HepG2 (cell line): ENCODE measurements around the gene LHPP. TPM values are rescaled to one million over a fixed set of nuclear protein-coding genes. Genes with fewer than 3 reads are reported as not detected.

Source experiments
- BCL3 ChIP-seq: sonication (generic); formaldehyde crosslinking; IDR thresholded peaks from 2 replicates; pipeline ENCODE4 v1.5.1; 2020; ENCODE audit warnings: mild to moderate bottlenecking, missing genetic modification reagents, moderate library complexity
- ESRRA ChIP-seq: sonication (generic); formaldehyde crosslinking; IDR thresholded peaks from 2 replicates; pipeline ENCODE4 v1.5.1; 2020; ENCODE audit warnings: mild to moderate bottlenecking, low read depth, missing genetic modification reagents
- ETV6 ChIP-seq: sonication (generic); formaldehyde crosslinking; conservative IDR thresholded peaks from 2 replicates; pipeline ENCODE4 v1.4.0; 2020; ENCODE audit warnings: missing genetic modification reagents
- FOXJ3 ChIP-seq: sonication (generic); formaldehyde crosslinking; IDR thresholded peaks from 2 replicates; pipeline ENCODE4 v1.4.0; 2020; ENCODE audit warnings: missing genetic modification reagents, mild to moderate bottlenecking, borderline replicate concordance
- HCFC1 ChIP-seq: fragments of 150-350 bp; IDR thresholded peaks from 2 replicates; pipeline ENCODE4 v1.6.1; 2014; ENCODE audit warnings: low read depth, low read length
- KDM2A ChIP-seq: sonication (generic); formaldehyde crosslinking; IDR thresholded peaks from 2 replicates; pipeline ENCODE4 v1.4.0; 2020; ENCODE audit warnings: low read depth, missing genetic modification reagents, borderline replicate concordance
- MAFK ChIP-seq, 2 experiments: IDR thresholded peaks in 1 of 2; conservative IDR thresholded peaks in 1 of 2; 2 replicates each; pipeline ENCODE4 v1.6.1; 2011; ENCODE audit warnings: improper control_type of control experiment in 2 of 2, low read length in 2 of 2
- MIER3 ChIP-seq: IDR thresholded peaks from 2 replicates; pipeline ENCODE4 v1.6.1; 2016; ENCODE audit warnings: missing compliant biosample characterization, borderline replicate concordance
- NPAS2 ChIP-seq: sonication (generic); formaldehyde crosslinking; IDR thresholded peaks from 2 replicates; pipeline ENCODE4 v1.8.0; 2022; ENCODE audit warnings: mild to moderate bottlenecking, missing genetic modification reagents, borderline replicate concordance
- POLR2A ChIP-seq, 2 experiments: IDR thresholded peaks; 2 replicates each; pipeline ENCODE4 v1.6.1; 2011; ENCODE audit warnings: low read depth in 2 of 2, low read length in 2 of 2, mild to moderate bottlenecking in 1 of 2, moderate library complexity in 1 of 2; ENCODE audit not compliant: insufficient read depth in 1 of 2
- SP140L ChIP-seq: sonication (generic); formaldehyde crosslinking; IDR thresholded peaks from 2 replicates; pipeline ENCODE4 v1.4.0; 2020; ENCODE audit warnings: missing genetic modification reagents, borderline replicate concordance
- THAP8 ChIP-seq: sonication (generic); formaldehyde crosslinking; IDR thresholded peaks from 2 replicates; pipeline ENCODE4 v1.5.1; 2020; ENCODE audit warnings: missing genetic modification reagents, mild to moderate bottlenecking, borderline replicate concordance
- ZBED4 ChIP-seq: sonication (generic); formaldehyde crosslinking; IDR thresholded peaks from 2 replicates; pipeline ENCODE4 v1.4.0; 2020; ENCODE audit warnings: missing genetic modification reagents, borderline replicate concordance
- ZFP82 ChIP-seq: sonication (generic); formaldehyde crosslinking; IDR thresholded peaks from 2 replicates; pipeline ENCODE4 v1.5.1; 2020; ENCODE audit warnings: mild to moderate bottlenecking, missing genetic modification reagents, borderline replicate concordance
- ZMYM3 ChIP-seq: sonication (generic); formaldehyde crosslinking; IDR thresholded peaks from 2 replicates; pipeline ENCODE4 v1.5.1; 2020; ENCODE audit warnings: mild to moderate bottlenecking, missing genetic modification reagents
- ZNF652 ChIP-seq: IDR thresholded peaks from 2 replicates; pipeline ENCODE4 v1.6.1; 2016; ENCODE audit warnings: low read depth, borderline replicate concordance
- polyA plus RNA-seq, 8 experiments: library from polyadenylated mRNA; depleted of rRNA in 3 of 8; stranded (reverse) in 7 of 8; unstranded in 1 of 8; fragments of >200 nt; fragmentation: Illumina TruSeq in 4 of 8; extraction: Trizol in 4 of 8; gene quantifications; 2 replicates each; pipeline versions ENCODE4 v1.2.1 to v1.2.3, GENCODE V29; 2011 to 2016; ENCODE audit warnings: low read depth in 4 of 8, missing spikeins in 1 of 8, mixed read lengths in 1 of 8; ENCODE audit not compliant: insufficient read depth in 1 of 8
- total RNA-seq, 5 experiments: library from RNA; depleted of rRNA; stranded (reverse); fragments of >200 nt; fragmentation: Illumina TruSeq; extraction: Trizol; gene quantifications; 2 replicates each; pipeline ENCODE4 v1.2.3, GENCODE V29; 2016; ENCODE audit warnings: low read depth in 1 of 5
- TF ChIP-seq, protein P1 (sequence below): sonication (generic); formaldehyde crosslinking; IDR thresholded peaks from 2 replicates; pipeline ENCODE4 v1.5.0; 2020; ENCODE audit warnings: mild to moderate bottlenecking, missing genetic modification reagents
- TF ChIP-seq, protein P2 (sequence below): sonication (generic); formaldehyde crosslinking; IDR thresholded peaks from 2 replicates; pipeline ENCODE4 v1.5.0; 2020; ENCODE audit warnings: mild to moderate bottlenecking, missing genetic modification reagents

LHPP gene
- total and polyA plus RNA-seq, 2 of the 13 experiments (the other 11 are each of a cell fraction or from before 2014, with no cell fraction given), result 5.2 to 13.1 TPM

DNA sequence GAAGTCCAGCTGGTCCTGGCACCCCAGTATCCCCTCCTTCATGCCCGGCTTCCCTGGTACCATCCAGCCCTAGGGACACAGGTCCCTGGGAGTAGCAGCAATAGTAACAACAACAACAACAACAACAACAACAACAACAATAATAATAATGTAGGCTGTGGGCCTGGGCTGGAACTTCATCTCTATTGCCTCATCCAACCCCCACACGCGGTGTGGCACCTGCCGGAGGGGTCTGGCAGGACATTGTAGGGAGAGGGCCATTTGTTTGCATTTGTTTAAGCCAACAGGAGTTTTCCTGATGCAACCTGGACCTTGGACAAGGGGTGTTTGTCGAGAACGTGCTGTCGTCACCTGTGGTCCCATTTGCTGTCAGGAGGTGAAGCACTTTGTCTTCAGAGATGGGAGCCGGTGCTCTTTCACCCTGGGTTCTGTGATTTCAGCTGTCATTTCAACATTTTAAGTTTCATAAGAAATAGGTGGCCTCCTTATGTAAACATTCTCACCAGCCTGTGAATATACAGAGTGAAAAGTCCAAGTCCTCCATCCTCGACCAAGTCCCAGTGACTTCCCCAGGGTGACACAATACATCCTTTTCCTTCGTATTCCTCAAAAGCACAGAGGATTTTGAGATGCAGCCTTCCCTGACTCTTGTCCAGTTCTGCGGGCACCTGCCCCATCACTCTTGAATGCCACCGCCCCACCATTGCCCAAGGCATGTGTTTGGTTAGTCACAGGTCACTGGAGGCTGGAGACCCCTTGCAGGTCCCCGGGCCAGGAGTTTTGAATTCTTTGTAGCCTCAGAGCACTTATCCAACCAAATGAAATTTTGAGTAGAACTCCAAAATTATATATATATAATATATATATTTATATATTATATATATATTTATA, 9.2 kb downstream of the LHPP start (continued):
- TF ChIP-seq MIER3 (CRISPR knock-in tag) (peak; percentile 92; the same call in 1 of the 2 replicates), HCFC1 (no peak), KDM2A (peak; percentile 78; the same call in 1 of the 2 replicates), BCL3 (CRISPR knock-in tag) (no peak), POLR2A (IDR thresholded peaks at IDR 0.05; ENCODE audit: insufficient read depth in 1 of 2, low read depth in 2 of 2, low read length in 2 of 2) (no peak), ZNF652 (no peak; the same call in 1 of the 2 replicates), ZBED4 (CRISPR knock-in tag) (peak; percentile 63; the same call in 1 of the 2 replicates), SP140L (no peak; the same call in 1 of the 2 replicates), FOXJ3 (CRISPR knock-in tag) (peak; percentile 88), ETV6 (CRISPR knock-in tag) (no peak), ZFP82 (CRISPR knock-in tag) (no peak), ESRRA (no peak; the same call in 1 of the 2 replicates), NPAS2 (CRISPR knock-in tag) (no peak), THAP8 (CRISPR knock-in tag) (no peak), ZMYM3 (CRISPR knock-in tag) (peak; percentile 94), MAFK (conservative IDR thresholded peaks at IDR 0.05 in 1 of 2, IDR thresholded peaks at IDR 0.05 in 1 of 2; ENCODE audit: low read length in 2 of 2) (no peak)
- TF ChIP-seq, protein P1, sequence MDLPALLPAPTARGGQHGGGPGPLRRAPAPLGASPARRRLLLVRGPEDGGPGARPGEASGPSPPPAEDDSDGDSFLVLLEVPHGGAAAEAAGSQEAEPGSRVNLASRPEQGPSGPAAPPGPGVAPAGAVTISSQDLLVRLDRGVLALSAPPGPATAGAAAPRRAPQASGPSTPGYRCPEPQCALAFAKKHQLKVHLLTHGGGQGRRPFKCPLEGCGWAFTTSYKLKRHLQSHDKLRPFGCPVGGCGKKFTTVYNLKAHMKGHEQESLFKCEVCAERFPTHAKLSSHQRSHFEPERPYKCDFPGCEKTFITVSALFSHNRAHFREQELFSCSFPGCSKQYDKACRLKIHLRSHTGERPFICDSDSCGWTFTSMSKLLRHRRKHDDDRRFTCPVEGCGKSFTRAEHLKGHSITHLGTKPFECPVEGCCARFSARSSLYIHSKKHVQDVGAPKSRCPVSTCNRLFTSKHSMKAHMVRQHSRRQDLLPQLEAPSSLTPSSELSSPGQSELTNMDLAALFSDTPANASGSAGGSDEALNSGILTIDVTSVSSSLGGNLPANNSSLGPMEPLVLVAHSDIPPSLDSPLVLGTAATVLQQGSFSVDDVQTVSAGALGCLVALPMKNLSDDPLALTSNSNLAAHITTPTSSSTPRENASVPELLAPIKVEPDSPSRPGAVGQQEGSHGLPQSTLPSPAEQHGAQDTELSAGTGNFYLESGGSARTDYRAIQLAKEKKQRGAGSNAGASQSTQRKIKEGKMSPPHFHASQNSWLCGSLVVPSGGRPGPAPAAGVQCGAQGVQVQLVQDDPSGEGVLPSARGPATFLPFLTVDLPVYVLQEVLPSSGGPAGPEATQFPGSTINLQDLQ (CRISPR knock-in tag), result no peak
- TF ChIP-seq, protein P2, sequence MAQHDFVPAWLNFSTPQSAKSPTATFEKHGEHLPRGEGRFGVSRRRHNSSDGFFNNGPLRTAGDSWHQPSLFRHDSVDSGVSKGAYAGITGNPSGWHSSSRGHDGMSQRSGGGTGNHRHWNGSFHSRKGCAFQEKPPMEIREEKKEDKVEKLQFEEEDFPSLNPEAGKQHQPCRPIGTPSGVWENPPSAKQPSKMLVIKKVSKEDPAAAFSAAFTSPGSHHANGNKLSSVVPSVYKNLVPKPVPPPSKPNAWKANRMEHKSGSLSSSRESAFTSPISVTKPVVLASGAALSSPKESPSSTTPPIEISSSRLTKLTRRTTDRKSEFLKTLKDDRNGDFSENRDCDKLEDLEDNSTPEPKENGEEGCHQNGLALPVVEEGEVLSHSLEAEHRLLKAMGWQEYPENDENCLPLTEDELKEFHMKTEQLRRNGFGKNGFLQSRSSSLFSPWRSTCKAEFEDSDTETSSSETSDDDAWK (CRISPR knock-in tag), result no peak
